ENCODE results near the gene S100Z. TPM values are rescaled to one million over a fixed set of nuclear protein-coding genes. Genes with fewer than 3 reads are reported as not detected.
"Not testable (repeated sequence)": the region's sequence is repeated elsewhere in the genome, so short reads cannot be mapped to it uniquely, and the experiment has no call there.

The S100Z gene
- total RNA-seq, 2 experiments from 2014 or later = 2.5 to 2.6 TPM

- POLR2A ChIA-PET = no interaction called here
- H3K4me3 Mint-ChIP-seq = no peak overlapping the region
- peaks cover 2% of the 10 kb centered on the region for H3K9me3 Mint-ChIP-seq
- H3K4me1 Mint-ChIP-seq = peaks cover 3% of the 10 kb centered on the region
- H3K27me3 Mint-ChIP-seq = no peaks in the 10 kb centered on the region
- DNase-seq = no peak
- H3K27ac Mint-ChIP-seq = no peak overlapping the region
- CTCF ChIA-PET = no interaction called here
- H3K36me3 Mint-ChIP-seq (ENCODE audit: low read depth) = peaks cover 3% of the 10 kb centered on the region
These were observed 11.8 kb downstream of the S100Z start for GRCh38 chr5:76861612-76862011.

- H3K36me3 Mint-ChIP-seq (ENCODE audit: low read depth) = no peaks in the 10 kb centered on the region
- no peaks in the 10 kb centered on the region for H3K9me3 Mint-ChIP-seq
- H3K4me1 Mint-ChIP-seq = no peaks in the 10 kb centered on the region
- no peak overlapping the region for H3K4me3 Mint-ChIP-seq
- no peak for DNase-seq
- no peaks in the 10 kb centered on the region for H3K27me3 Mint-ChIP-seq
- no peak overlapping the region for H3K27ac Mint-ChIP-seq
- ChIA-PET POLR2A (no interaction called here), CTCF (no interaction called here)
These were observed 13.2 kb downstream of the S100Z start for GRCh38 chr5:76863001-76863400.

- H3K9me3 Mint-ChIP-seq = no peaks in the 10 kb centered on the region
- POLR2A ChIA-PET = interaction anchor here (0.6 kb wide), 1 partner anchor 10 kb away, joined by 3 read pairs; no protein-coding TSS in a partner anchor
- DNase-seq = no peak
- H3K27me3 Mint-ChIP-seq = no peaks in the 10 kb centered on the region
- no peak overlapping the region for H3K4me3 Mint-ChIP-seq
- CTCF ChIA-PET = interaction anchor here (1.0 to 3.5 kb wide), 4 partner anchors 92 to 211 kb away, joined by 3 to 34 read pairs (median 6); partner anchors contain the start of gene AGGF1
- no peak overlapping the region for H3K27ac Mint-ChIP-seq
- H3K4me1 Mint-ChIP-seq = no peaks in the 10 kb centered on the region
- no peaks in the 10 kb centered on the region for H3K36me3 Mint-ChIP-seq (ENCODE audit: low read depth)
These were observed 16.7 kb downstream of the S100Z start for GRCh38 chr5:76866503-76866902.

GRCh38 chr5:76867038-76867437 lies 17.2 kb downstream of the S100Z start:
- Mint-ChIP-seq H3K27me3 (no peaks in the 10 kb centered on the region), H3K9me3 (no peaks in the 10 kb centered on the region), H3K27ac (no peak overlapping the region), H3K36me3 (ENCODE audit: low read depth) (no peaks in the 10 kb centered on the region), H3K4me3 (no peak overlapping the region), H3K4me1 (no peaks in the 10 kb centered on the region)
- ChIA-PET CTCF (interaction anchor here (0.6 to 4.7 kb wide), 8 partner anchors 80 to 625 kb away, joined by 3 to 38 read pairs (median 6); partner anchors contain the start of genes AGGF1 and WDR41), POLR2A (interaction anchor here (0.6 kb wide), 1 partner anchor 11 kb away, joined by 3 read pairs; no protein-coding TSS in a partner anchor)
- no peak for DNase-seq

GRCh38 chr5:76867827-76868693 lies 18.2 kb downstream of the S100Z start:
- Mint-ChIP-seq H3K27ac (no peak overlapping the region), H3K4me3 (no peak overlapping the region), H3K27me3 (no peaks in the 10 kb centered on the region), H3K9me3 (no peaks in the 10 kb centered on the region), H3K4me1 (no peaks in the 10 kb centered on the region), H3K36me3 (ENCODE audit: low read depth) (no peaks in the 10 kb centered on the region)
- peak; percentile 73 for DNase-seq
- ChIA-PET CTCF (interaction anchor here (0.6 to 4.7 kb wide), 10 partner anchors 19 to 624 kb away, joined by 3 to 38 read pairs (median 4); partner anchors contain the start of genes AGGF1, S100Z and WDR41), POLR2A (interaction anchor here (1.7 kb wide), 1 partner anchor 12 kb away, joined by 6 read pairs; no protein-coding TSS in a partner anchor)

GRCh38 chr5:76870046-76870445 lies 20.2 kb downstream of the S100Z start:
- POLR2A ChIA-PET = interaction anchor here (1.2 kb wide), 1 partner anchor 142 kb away, joined by 4 read pairs; no protein-coding TSS in a partner anchor
- DNase-seq = no peak
- H3K27ac Mint-ChIP-seq = no peak overlapping the region
- CTCF ChIA-PET = interaction anchor here (1.2 to 4.7 kb wide), 5 partner anchors 20 to 208 kb away, joined by 3 to 38 read pairs (median 14); partner anchors contain the start of gene S100Z
- H3K4me3 Mint-ChIP-seq = no peak overlapping the region
- H3K4me1 Mint-ChIP-seq = no peaks in the 10 kb centered on the region
- H3K9me3 Mint-ChIP-seq = no peaks in the 10 kb centered on the region
- no peaks in the 10 kb centered on the region for H3K27me3 Mint-ChIP-seq
- no peaks in the 10 kb centered on the region for H3K36me3 Mint-ChIP-seq (ENCODE audit: low read depth)

- ChIA-PET POLR2A (no interaction called here), CTCF (no interaction called here)
- no peak for DNase-seq
- Mint-ChIP-seq H3K36me3 (ENCODE audit: low read depth) (no peaks in the 10 kb centered on the region), H3K4me3 (no peak overlapping the region), H3K27me3 (no peaks in the 10 kb centered on the region), H3K9me3 (no peaks in the 10 kb centered on the region), H3K4me1 (no peaks in the 10 kb centered on the region), H3K27ac (no peak overlapping the region)
These were observed 24.3 kb downstream of the S100Z start for GRCh38 chr5:76874088-76874581.

GRCh38 chr5:76888733-76889300 lies 39.0 kb downstream of the S100Z start:
- Mint-ChIP-seq H3K27me3 (peaks cover 16% of the 10 kb centered on the region), H3K4me1 (no peaks in the 10 kb centered on the region), H3K9me3 (no peaks in the 10 kb centered on the region), H3K4me3 (no peak overlapping the region), H3K27ac (no peak overlapping the region), H3K36me3 (ENCODE audit: low read depth) (peaks cover 15% of the 10 kb centered on the region)
- CTCF ChIA-PET = no interaction called here
- POLR2A ChIA-PET = no interaction called here
- DNase-seq = no peak

- peaks cover 18% of the 10 kb centered on the region for H3K27me3 Mint-ChIP-seq
- CTCF ChIA-PET = no interaction called here
- H3K9me3 Mint-ChIP-seq = peaks cover 8% of the 10 kb centered on the region
- no peak for DNase-seq
- no peaks in the 10 kb centered on the region for H3K4me1 Mint-ChIP-seq
- peaks cover 18% of the 10 kb centered on the region for H3K36me3 Mint-ChIP-seq (ENCODE audit: low read depth)
- POLR2A ChIA-PET = no interaction called here
- H3K27ac Mint-ChIP-seq = no peak overlapping the region
- no peak overlapping the region for H3K4me3 Mint-ChIP-seq
These were observed 43.5 kb downstream of the S100Z start for GRCh38 chr5:76893294-76893693.

- H3K27me3 Mint-ChIP-seq = peaks cover 22% of the 10 kb centered on the region
- CTCF ChIA-PET = no interaction called here
- no peak for DNase-seq
- peaks cover 31% of the 10 kb centered on the region for H3K36me3 Mint-ChIP-seq (ENCODE audit: low read depth)
- H3K27ac Mint-ChIP-seq = no peak overlapping the region
- POLR2A ChIA-PET = no interaction called here
- peaks cover 19% of the 10 kb centered on the region for H3K9me3 Mint-ChIP-seq
- H3K4me3 Mint-ChIP-seq = no peak overlapping the region
- no peaks in the 10 kb centered on the region for H3K4me1 Mint-ChIP-seq
These were observed 46.4 kb downstream of the S100Z start for GRCh38 chr5:76896196-76896595.

GRCh38 chr5:76901522-76901921 lies 51.7 kb downstream of the S100Z start:
- CTCF ChIA-PET = no interaction called here

GRCh38 chr5:76908166-76908565 lies 58.4 kb downstream of the S100Z start:
- CTCF ChIA-PET = no interaction called here
- Mint-ChIP-seq H3K4me1 (no peaks in the 10 kb centered on the region), H3K27me3 (no peaks in the 10 kb centered on the region), H3K9me3 (no peaks in the 10 kb centered on the region), H3K27ac (no peak overlapping the region), H3K36me3 (ENCODE audit: low read depth) (peaks cover 5% of the 10 kb centered on the region), H3K4me3 (no peak overlapping the region)
- no peak for DNase-seq
- POLR2A ChIA-PET = no interaction called here

More at GRCh38 chr5:76901522-76901921, 51.7 kb downstream of the S100Z start:
- H3K9me3 Mint-ChIP-seq = peaks cover 17% of the 10 kb centered on the region
- no peak overlapping the region for H3K4me3 Mint-ChIP-seq
- peaks cover 4% of the 10 kb centered on the region for H3K27me3 Mint-ChIP-seq
- H3K4me1 Mint-ChIP-seq = no peaks in the 10 kb centered on the region
- POLR2A ChIA-PET = no interaction called here
- H3K36me3 Mint-ChIP-seq (ENCODE audit: low read depth) = peaks cover 17% of the 10 kb centered on the region
- no peak for DNase-seq
- H3K27ac Mint-ChIP-seq = no peak overlapping the region

- DNase-seq, POLR2A ChIA-PET, CTCF ChIA-PET, H3K9me3 Mint-ChIP-seq, H3K4me1 Mint-ChIP-seq, H3K27me3 Mint-ChIP-seq, H3K27ac Mint-ChIP-seq, H3K4me3 Mint-ChIP-seq: not testable (repeated sequence)
- H3K36me3 Mint-ChIP-seq (ENCODE audit: low read depth) = peaks cover 14% of the 10 kb centered on the region
These were observed 60.6 kb downstream of the S100Z start for GRCh38 chr5:76910344-76910933.

Measured in activated CD4-positive, alpha-beta memory T cell treated with anti-CD3 and anti-CD28 coated beads, Interleukin-2, amount 10 ng/mL, durations not matched to agents 7 days and 5 days (primary cell).